OCI-LY1 (cell line): ENCODE results near the gene COL9A3.

Experiments
- H2AFZ ChIP-seq: fragments of 200-600 bp; sonication (generic), shearing (Covaris generic); 2 replicates; pipeline ENCODE4 v1.6.0; 2014; ENCODE audit warnings: antibody characterized with exemption, mild to moderate bottlenecking, low read length
- H3F3A ChIP-seq: fragments of 200-600 bp; sonication (generic), shearing (Covaris generic); 2 replicates; pipeline ENCODE4 v1.6.0; 2014; ENCODE audit warnings: mild to moderate bottlenecking, antibody characterized with exemption, low read length, moderate library complexity; ENCODE audit not compliant: insufficient read depth
- H3K27ac ChIP-seq: fragments of 200-600 bp; sonication (generic); 2 replicates; pipeline ENCODE4 v1.5.1; 2014; ENCODE audit warnings: low read length, mixed run types, mild to moderate bottlenecking, low read depth; ENCODE audit not compliant: poor library complexity, severe bottlenecking
- H3K27me3 ChIP-seq: fragments of 200-600 bp; sonication (generic); 2 replicates; pipeline ENCODE4 v1.6.0; 2014; ENCODE audit warnings: antibody characterized with exemption, mild to moderate bottlenecking, low read length, moderate library complexity; ENCODE audit not compliant: insufficient read depth
- H3K36me3 ChIP-seq: fragments of 200-600 bp; sonication (generic); 2 replicates; pipeline ENCODE4 v1.6.1; 2014; ENCODE audit warnings: mild to moderate bottlenecking, antibody characterized with exemption, low read length, moderate library complexity, mixed read lengths; ENCODE audit not compliant: insufficient read depth
- H3K4me1 ChIP-seq: fragments of 200-600 bp; sonication (generic); 2 replicates; pipeline ENCODE4 v1.5.1; 2014; ENCODE audit warnings: mild to moderate bottlenecking, low read length, moderate library complexity; ENCODE audit not compliant: insufficient read depth, severe bottlenecking
- H3K4me2 ChIP-seq: fragments of 200-600 bp; sonication (generic), shearing (Covaris generic); 2 replicates; pipeline ENCODE4 v1.6.1; 2014; ENCODE audit warnings: low read length
- H3K4me3 ChIP-seq: fragments of 200-600 bp; sonication (generic); 2 replicates; pipeline ENCODE4 v1.5.1; 2014; ENCODE audit warnings: low read length, low read depth, mild to moderate bottlenecking, mixed read lengths; ENCODE audit not compliant: poor library complexity, severe bottlenecking
- H3K79me2 ChIP-seq: fragments of 200-600 bp; shearing (Covaris generic); 2 replicates; pipeline ENCODE4 v1.6.1; 2016; ENCODE audit warnings: mixed run types, low read length, mixed read lengths; ENCODE audit not compliant: insufficient read depth
- H3K9ac ChIP-seq: fragments of 200-600 bp; sonication (generic), shearing (Covaris generic); 2 replicates; pipeline ENCODE4 v1.6.1; 2014; ENCODE audit warnings: mild to moderate bottlenecking, low read length, mixed read lengths
- H3K9me2 ChIP-seq: fragments of 200-600 bp; sonication (generic), shearing (Covaris generic); 2 replicates; pipeline ENCODE4 v1.6.1; 2014; ENCODE audit warnings: low read depth, mild to moderate bottlenecking, low read length, mixed read lengths
- H3K9me3 ChIP-seq: fragments of 200-600 bp; shearing (Covaris generic); 2 replicates; pipeline ENCODE4 v1.6.1; 2014; ENCODE audit warnings: low read length, mixed read lengths
- H4K20me1 ChIP-seq: fragments of 200-600 bp; sonication (generic), shearing (Covaris generic); 2 replicates; pipeline ENCODE4 v1.6.0; 2016; ENCODE audit warnings: mild to moderate bottlenecking, low read length; ENCODE audit not compliant: insufficient read depth
- EZH2 ChIP-seq: fragments of 200-600 bp; sonication (generic), shearing (Covaris generic); IDR thresholded peaks from 2 replicates; pipeline ENCODE4 v1.8.0; 2017; ENCODE audit warnings: borderline replicate concordance, mixed run types, mild to moderate bottlenecking, antibody characterized with exemption, low read length, moderate library complexity, mixed read lengths
- TF ChIP-seq, protein P1 (sequence below): fragments of 200-600 bp; sonication (generic), shearing (Covaris generic); IDR thresholded peaks from 2 replicates; pipeline ENCODE4 v1.5.1; 2017; ENCODE audit warnings: mild to moderate bottlenecking, antibody characterized with exemption, low read length, moderate library complexity, mixed read lengths

Gene COL9A3

DNA sequence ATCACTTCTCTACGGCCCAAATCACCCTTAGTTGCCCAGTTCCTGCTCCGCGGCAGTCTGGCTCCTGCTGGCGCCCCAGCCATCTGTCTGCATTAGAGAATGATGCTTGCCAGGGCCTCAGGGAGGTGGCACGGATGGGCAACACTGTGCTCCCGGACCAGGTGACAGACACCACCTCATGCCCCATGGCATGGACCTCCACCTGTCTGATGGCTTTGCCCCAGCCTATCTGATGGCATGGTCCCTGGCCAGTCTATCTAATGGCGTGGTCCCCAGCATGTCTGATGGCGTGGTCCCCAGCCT is 39.4 kb upstream of the COL9A3 start:
- Histone ChIP-seq H3K27me3 (no peaks in the 10 kb centered on the region), H3K36me3 (no peaks in the 10 kb centered on the region), H3F3A (no peaks in the 10 kb centered on the region), H3K4me2 (peak overlapping the region; percentile 41; the same call in 1 of the 2 replicates), H3K9me2 (no peaks in the 10 kb centered on the region), H4K20me1 (no peaks in the 10 kb centered on the region), H3K79me2 (no peaks in the 10 kb centered on the region), H3K9me3 (no peaks in the 10 kb centered on the region), H2AFZ (no peak overlapping the region), H3K4me3 (peak overlapping the region; percentile 15), H3K9ac (no peak overlapping the region), H3K4me1 (peaks cover 8% of the 10 kb centered on the region), H3K27ac (no peak overlapping the region)
- TF ChIP-seq, protein P1, sequence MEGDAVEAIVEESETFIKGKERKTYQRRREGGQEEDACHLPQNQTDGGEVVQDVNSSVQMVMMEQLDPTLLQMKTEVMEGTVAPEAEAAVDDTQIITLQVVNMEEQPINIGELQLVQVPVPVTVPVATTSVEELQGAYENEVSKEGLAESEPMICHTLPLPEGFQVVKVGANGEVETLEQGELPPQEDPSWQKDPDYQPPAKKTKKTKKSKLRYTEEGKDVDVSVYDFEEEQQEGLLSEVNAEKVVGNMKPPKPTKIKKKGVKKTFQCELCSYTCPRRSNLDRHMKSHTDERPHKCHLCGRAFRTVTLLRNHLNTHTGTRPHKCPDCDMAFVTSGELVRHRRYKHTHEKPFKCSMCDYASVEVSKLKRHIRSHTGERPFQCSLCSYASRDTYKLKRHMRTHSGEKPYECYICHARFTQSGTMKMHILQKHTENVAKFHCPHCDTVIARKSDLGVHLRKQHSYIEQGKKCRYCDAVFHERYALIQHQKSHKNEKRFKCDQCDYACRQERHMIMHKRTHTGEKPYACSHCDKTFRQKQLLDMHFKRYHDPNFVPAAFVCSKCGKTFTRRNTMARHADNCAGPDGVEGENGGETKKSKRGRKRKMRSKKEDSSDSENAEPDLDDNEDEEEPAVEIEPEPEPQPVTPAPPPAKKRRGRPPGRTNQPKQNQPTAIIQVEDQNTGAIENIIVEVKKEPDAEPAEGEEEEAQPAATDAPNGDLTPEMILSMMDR = no peak
- TF ChIP-seq EZH2 = no peak

DNA sequence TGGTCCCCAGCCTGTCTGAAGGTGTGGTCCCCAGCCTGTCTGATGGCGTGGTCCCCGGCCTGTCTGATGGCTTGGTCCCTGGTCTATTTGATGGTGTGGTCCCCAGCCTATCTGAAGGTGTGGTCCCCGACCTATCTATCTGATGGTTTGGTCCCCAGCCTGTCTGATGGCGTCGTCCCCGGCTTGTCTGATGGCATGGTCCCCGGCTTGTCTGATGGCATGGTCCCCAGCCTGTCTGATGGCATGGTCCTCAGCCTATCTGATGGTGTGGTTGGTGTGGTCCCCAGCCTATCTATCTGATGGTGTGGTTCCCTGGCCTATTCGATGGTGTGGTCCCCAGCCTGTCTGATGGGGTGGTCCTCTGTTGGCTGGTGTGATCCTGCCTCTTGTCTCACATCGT is 38.8 kb upstream of the COL9A3 start:
- Histone ChIP-seq H2AFZ (no peak overlapping the region), H3K9me3 (no peaks in the 10 kb centered on the region), H3K27me3 (no peaks in the 10 kb centered on the region), H3F3A (no peaks in the 10 kb centered on the region), H3K4me1 (peaks cover 8% of the 10 kb centered on the region), H4K20me1 (no peaks in the 10 kb centered on the region), H3K79me2 (no peaks in the 10 kb centered on the region), H3K27ac (no peak overlapping the region), H3K4me2 (no peak overlapping the region), H3K36me3 (no peaks in the 10 kb centered on the region), H3K4me3 (no peak overlapping the region), H3K9me2 (no peaks in the 10 kb centered on the region), H3K9ac (no peak overlapping the region)
- TF ChIP-seq, protein P1 = no peak
- no peak for TF ChIP-seq EZH2

DNA sequence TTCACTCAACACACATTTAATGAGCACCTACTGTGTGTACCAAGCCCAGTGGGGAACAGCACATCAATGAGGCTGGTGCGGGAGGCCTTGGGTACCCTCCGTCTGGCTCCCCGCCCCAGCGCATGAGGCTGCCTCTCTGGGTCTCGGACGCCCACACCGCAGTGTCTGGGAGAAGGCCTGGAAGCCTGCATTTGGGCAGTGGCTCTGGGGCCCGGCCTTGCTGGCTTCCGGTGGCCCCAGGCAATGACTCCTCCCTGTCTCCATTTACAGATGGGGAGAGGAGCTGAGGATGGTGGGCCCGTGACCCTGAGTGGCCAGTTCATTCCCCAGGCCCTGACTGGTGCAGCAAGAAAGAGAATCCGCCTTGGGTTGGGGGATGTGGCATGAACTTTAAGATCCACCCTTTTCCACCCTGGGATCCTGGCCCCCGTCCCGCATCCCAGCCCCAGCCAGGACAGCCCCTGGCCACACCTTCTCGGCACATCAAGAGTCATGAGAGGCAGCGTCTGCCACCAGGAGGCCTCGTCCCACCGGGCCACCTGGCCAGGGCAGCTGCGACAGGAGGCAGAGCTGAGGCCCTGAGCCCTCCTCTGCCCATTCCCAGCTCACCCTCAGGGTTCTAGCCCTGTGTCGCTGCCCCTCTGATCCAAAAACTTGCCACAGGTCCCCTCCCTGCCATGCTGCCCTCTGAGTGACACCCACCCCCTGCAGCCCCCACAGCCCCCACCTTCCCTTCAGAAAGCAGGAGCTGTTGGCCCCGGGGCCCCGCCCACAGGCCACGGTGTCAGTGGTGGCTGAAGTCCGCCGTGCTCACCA is 38.0 kb upstream of the COL9A3 start:
- Histone ChIP-seq H2AFZ (no peak overlapping the region), H3K9ac (no peak overlapping the region), H3K27me3 (no peaks in the 10 kb centered on the region), H3F3A (no peaks in the 10 kb centered on the region), H3K79me2 (no peaks in the 10 kb centered on the region), H3K27ac (no peak overlapping the region), H3K4me3 (no peak overlapping the region), H3K4me2 (no peak overlapping the region), H3K36me3 (no peaks in the 10 kb centered on the region), H4K20me1 (no peaks in the 10 kb centered on the region), H3K4me1 (peaks cover 8% of the 10 kb centered on the region), H3K9me2 (no peaks in the 10 kb centered on the region), H3K9me3 (no peaks in the 10 kb centered on the region)
- TF ChIP-seq, protein P1 = no peak
- TF ChIP-seq EZH2 = no peak
